HepG2 (cell line): ENCODE results near the gene SLC50A1. TPM values are rescaled to one million over a fixed set of nuclear protein-coding genes. Genes with fewer than 3 reads are reported as not detected.

Source experiments
- ATAC-seq: fragments of 200-7000 bp; cut with Tn5 transposase; 3 replicates; pipeline ENCODE4 v1.9.1; 2020; ENCODE audit warnings: mild to moderate bottlenecking, moderate library complexity
- BruUV-seq: library from RNA; stranded (reverse); fragments of 400-500 nt; replicated peaks from 2 replicates; lab custom pipeline; 2021; lab: Mats Ljungman, UMichigan
- CTCF ChIA-PET: fragments of 300-600 bp; formaldehyde crosslinking; extraction: SDS; loops from one replicate; lab custom pipeline; 2021; ENCODE audit warnings: low total read pairs, inconsistent platforms, low intra/inter-chr PET ratio; lab: Yijun Ruan, JAX
- POLR2A ChIA-PET: fragments of 350-600 bp; sonication (Branson Sonifier 250); formaldehyde crosslinking; loops from one replicate; lab custom pipeline; 2020; ENCODE audit warnings: antibody characterized with exemption, inconsistent platforms; lab: Yijun Ruan, JAX
- DNase-seq: peaks from one replicate; pipeline ENCODE4 v3.0.0-alpha.2; 2015; ENCODE audit warnings: low spot score
- FAIRE-seq: peaks from 3 replicates; lab custom pipeline; 2011; peaks lifted over from hg19 to GRCh38; lab: Jason Lieb, UNC
- H2AFZ ChIP-seq: one replicate; pipeline ENCODE4 v1.6.1; 2011; ENCODE audit warnings: low read length, inconsistent platforms
- H3K27ac ChIP-seq: fragments of 300-600 bp; 3 replicates; pipeline ENCODE4 v1.8.0; 2011; ENCODE audit warnings: mixed run types, mild to moderate bottlenecking, mixed read lengths, low read length, inconsistent platforms; ENCODE audit not compliant: insufficient read depth; ENCODE audit errors: extremely low read length
- H3K27me3 ChIP-seq, 2 experiments: fragments of 200-600 bp in 1 of 2; 2 replicates in 1 of 2; 3 replicates in 1 of 2; pipeline versions ENCODE4 v1.6.0 to v1.8.0; 2011; ENCODE audit warnings: low read length in 2 of 2, mild to moderate bottlenecking in 2 of 2, moderate library complexity in 2 of 2, inconsistent platforms in 1 of 2; ENCODE audit not compliant: insufficient read depth in 2 of 2, control insufficient read depth in 1 of 2
- H3K36me3 ChIP-seq, 2 experiments: fragments of 200-600 bp in 1 of 2; replicated peaks in 1 of 2; 2 replicates in 1 of 2; 3 replicates in 1 of 2; pipeline versions ENCODE4 v1.5.1 to v1.8.0; 2011; ENCODE audit warnings: low read length in 2 of 2, inconsistent platforms in 1 of 2; ENCODE audit not compliant: insufficient read depth in 2 of 2, control insufficient read depth in 1 of 2
- H3K4me1 ChIP-seq: 2 replicates; pipeline ENCODE4 v1.5.1; 2012; ENCODE audit warnings: low read length, inconsistent platforms; ENCODE audit not compliant: insufficient read depth
- H3K4me2 ChIP-seq: 2 replicates; pipeline ENCODE4 v1.6.0; 2011; ENCODE audit warnings: low read depth, low read length, inconsistent platforms
- H3K4me3 ChIP-seq, 3 experiments: fragments of 200-600 bp in 1 of 3; sonication (generic), shearing (Covaris generic) in 1 of 3; replicated peaks in 1 of 3; 2 replicates each; pipeline ENCODE4 v1.5.1; 2011 to 2016; ENCODE audit warnings: low read length in 3 of 3, inconsistent platforms in 2 of 3, low read depth in 2 of 3, mild to moderate bottlenecking in 2 of 3, control low read depth in 1 of 3, mixed read lengths in 1 of 3; ENCODE audit not compliant: insufficient read depth in 1 of 3
- H3K79me2 ChIP-seq: one replicate; pipeline ENCODE4 v1.6.1; 2011; ENCODE audit warnings: low read length, inconsistent platforms; ENCODE audit not compliant: insufficient read depth
- H3K9ac ChIP-seq: 2 replicates; pipeline ENCODE4 v1.6.0; 2011; ENCODE audit warnings: mild to moderate bottlenecking, low read depth, low read length, inconsistent platforms; ENCODE audit not compliant: insufficient read depth
- H3K9me3 ChIP-seq: 2 replicates; pipeline ENCODE4 v1.5.1; 2012; ENCODE audit warnings: mild to moderate bottlenecking, low read length
- H4K20me1 ChIP-seq: 2 replicates; pipeline ENCODE4 v1.6.0; 2011; ENCODE audit warnings: inconsistent platforms, mild to moderate bottlenecking, low read length, moderate library complexity; ENCODE audit not compliant: insufficient read depth
- AGO2 ChIP-seq: fragments of 200-400 bp; formaldehyde crosslinking; optimal IDR thresholded peaks from 2 replicates; pipeline ENCODE3; 2017; ENCODE audit warnings: mild to moderate bottlenecking, low read depth, low read length, moderate library complexity
- ATF7 ChIP-seq, 2 experiments: fragments of 450-650 bp in 1 of 2; sonication (generic) in 1 of 2; formaldehyde crosslinking in 1 of 2; IDR thresholded peaks; 2 replicates each; pipeline versions ENCODE4 v1.4.0 to v1.6.1; 2016 to 2020; ENCODE audit warnings: antibody characterized with exemption in 1 of 2, mild to moderate bottlenecking in 1 of 2, missing genetic modification reagents in 1 of 2
- BORCS8-MEF2B ChIP-seq: sonication (generic); formaldehyde crosslinking; IDR thresholded peaks from 2 replicates; pipeline ENCODE4 v1.8.0; 2022; ENCODE audit warnings: mild to moderate bottlenecking, missing genetic modification reagents
- SNAPC4 ChIP-seq: sonication (generic); formaldehyde crosslinking; IDR thresholded peaks from 2 replicates; pipeline ENCODE4 v1.4.0; 2020; ENCODE audit warnings: mild to moderate bottlenecking, missing genetic modification reagents
- SP4 ChIP-seq: sonication (generic); formaldehyde crosslinking; IDR thresholded peaks from 2 replicates; pipeline ENCODE4 v1.8.1; 2023; ENCODE audit warnings: mild to moderate bottlenecking, missing genetic modification reagents
- ZNF597 ChIP-seq: sonication (generic); formaldehyde crosslinking; IDR thresholded peaks from 2 replicates; pipeline ENCODE4 v1.5.0; 2020; ENCODE audit warnings: missing genetic modification reagents
- ZNF614 ChIP-seq: IDR thresholded peaks from 2 replicates; pipeline ENCODE4 v1.6.1; 2018; ENCODE audit warnings: missing biosample characterization, missing genetic modification reagents, inconsistent platforms, borderline replicate concordance
- ZNF891 ChIP-seq: sonication (generic); formaldehyde crosslinking; IDR thresholded peaks from 2 replicates; pipeline ENCODE4 v1.5.0; 2020; ENCODE audit warnings: mild to moderate bottlenecking, missing genetic modification reagents
- WGBS: methylation state at CpG from one replicate; pipeline ENCODE4 v1.1.6; 2017; ENCODE audit warnings: low lambda C conversion rate; 5-methylcytosine and 5-hydroxymethylcytosine counted together
- in situ Hi-C: cut with HindIII; loops from 2 replicates; pipeline ENCODE4 v1.10.0; 2017; ENCODE audit warnings: low pct_unique_long_range_greater_than_20kb; ENCODE audit not compliant: extremely low pct_ligation_motif_present
- intact Hi-C: fragments of 100-400 bp; cut with micrococcal nuclease; formaldehyde crosslinking; loops from one replicate; pipeline ENCODE4 v1.10.0; 2022; ENCODE audit not compliant: unreplicated experiment
- polyA plus RNA-seq, 8 experiments: library from polyadenylated mRNA; depleted of rRNA in 3 of 8; stranded (reverse) in 7 of 8; unstranded in 1 of 8; fragments of >200 nt; fragmentation: Illumina TruSeq in 4 of 8; extraction: Trizol in 4 of 8; gene quantifications; 2 replicates each; pipeline versions ENCODE4 v1.2.1 to v1.2.3, GENCODE V29; 2011 to 2016; ENCODE audit warnings: low read depth in 4 of 8, missing spikeins in 1 of 8, mixed read lengths in 1 of 8; ENCODE audit not compliant: insufficient read depth in 1 of 8
- total RNA-seq, 5 experiments: library from RNA; depleted of rRNA; stranded (reverse); fragments of >200 nt; fragmentation: Illumina TruSeq; extraction: Trizol; gene quantifications; 2 replicates each; pipeline ENCODE4 v1.2.3, GENCODE V29; 2016; ENCODE audit warnings: low read depth in 1 of 5
- TF ChIP-seq, protein P1 (sequence below): sonication (generic); formaldehyde crosslinking; IDR thresholded peaks from 2 replicates; pipeline ENCODE4 v1.8.0; 2022; ENCODE audit warnings: mild to moderate bottlenecking, missing genetic modification reagents, borderline replicate concordance
- TF ChIP-seq, protein P2 (sequence below): sonication (generic); formaldehyde crosslinking; IDR thresholded peaks from 2 replicates; pipeline ENCODE4 v1.4.0; 2020; ENCODE audit warnings: missing genetic modification reagents

Gene SLC50A1
- total and polyA plus RNA-seq, 2 of the 13 experiments (the other 11 are each of a cell fraction or from before 2014, with no cell fraction given): 22.5 to 46.8 TPM

GRCh38 chr1:155139895-155140629, 4.4 kb downstream of the SLC50A1 start, which contains the start of gene DPM3 (continued):
- peak; percentile 83 for TF ChIP-seq AGO2
- no peak for TF ChIP-seq ZNF597 (CRISPR knock-in tag)

GRCh38 chr1:155140630-155140953, 4.9 kb downstream of the SLC50A1 start:
- H3K4me2 ChIP-seq: peak overlapping the region; percentile 96
- no peak overlapping the region for H3K27ac ChIP-seq
- H3K9ac ChIP-seq: peak overlapping the region; percentile 83; the same call in 1 of the 2 replicates
- peak overlapping the region; percentile 82 for H2AFZ ChIP-seq
- H3K27me3 ChIP-seq: no peaks in the 10 kb centered on the region; a peak in 1 of 5 replicates
- H3K9me3 ChIP-seq: no peaks in the 10 kb centered on the region
- DNase-seq (no peak), FAIRE-seq (no peak), ATAC-seq (no peak)
- peaks cover 28% of the 10 kb centered on the region for H3K79me2 ChIP-seq
- POLR2A ChIA-PET: interaction anchor here (1.0 to 7.4 kb wide), 4 partner anchors 10 to 32 kb away, joined by 5 to 144 read pairs (median 8); partner anchors contain the start of genes EFNA1 and KRTCAP2
- H3K36me3 ChIP-seq: peaks cover 0 to 7% of the 10 kb centered on the region in 2 experiments; a peak in 1 of 5 replicates
- H3K4me1 ChIP-seq: peaks cover 39% of the 10 kb centered on the region
- in situ Hi-C loops: no loop called here
- no peaks in the 10 kb centered on the region for H4K20me1 ChIP-seq
- BruUV-seq: no TSS peak
- H3K4me3 ChIP-seq: peak overlapping the region; percentile 67 to 97 (median 86); a peak in 5 of 6 replicates
- intact Hi-C loops: loop anchor here (1.0 kb wide), 1 partner anchor 46 kb away; no protein-coding TSS in a partner anchor
- CTCF ChIA-PET: interaction anchor here (1.1 kb wide), 1 partner anchor 47 kb away, joined by 3 read pairs; no protein-coding TSS in a partner anchor
- WGBS: 10% methylated on average over 9 of the region's 11 CpGs
- TF ChIP-seq ZNF891 (CRISPR knock-in tag): peak; percentile 14; the same call in 1 of the 2 replicates
- TF ChIP-seq, protein P1, sequence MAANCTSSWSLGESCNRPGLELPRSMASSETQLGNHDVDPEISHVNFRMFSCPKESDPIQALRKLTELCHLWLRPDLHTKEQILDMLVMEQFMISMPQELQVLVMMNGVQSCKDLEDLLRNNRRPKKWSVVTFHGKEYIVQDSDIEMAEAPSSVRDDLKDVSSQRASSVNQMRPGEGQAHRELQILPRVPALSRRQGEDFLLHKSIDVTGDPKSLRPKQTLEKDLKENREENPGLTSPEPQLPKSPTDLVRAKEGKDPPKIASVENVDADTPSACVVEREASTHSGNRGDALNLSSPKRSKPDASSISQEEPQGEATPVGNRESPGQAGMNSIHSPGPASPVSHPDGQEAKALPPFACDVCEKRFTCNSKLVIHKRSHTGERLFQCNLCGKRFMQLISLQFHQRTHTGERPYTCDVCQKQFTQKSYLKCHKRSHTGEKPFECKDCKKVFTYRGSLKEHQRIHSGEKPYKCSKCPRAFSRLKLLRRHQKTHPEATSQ (CRISPR knock-in tag): no peak
- no peak for TF ChIP-seq ATF7 (IDR thresholded peaks at IDR 0.05)
- no peak for TF ChIP-seq ATF7 (CRISPR knock-in tag; IDR thresholded peaks at IDR 0.05)
- TF ChIP-seq SP4 (CRISPR knock-in tag): 0 out of 2 replicates have a peak, but pooled peaks have one; percentile 45
- TF ChIP-seq ZNF614 (CRISPR knock-in tag): 0 out of 2 replicates have a peak, but pooled peaks have one; percentile 9
- TF ChIP-seq, protein P2, sequence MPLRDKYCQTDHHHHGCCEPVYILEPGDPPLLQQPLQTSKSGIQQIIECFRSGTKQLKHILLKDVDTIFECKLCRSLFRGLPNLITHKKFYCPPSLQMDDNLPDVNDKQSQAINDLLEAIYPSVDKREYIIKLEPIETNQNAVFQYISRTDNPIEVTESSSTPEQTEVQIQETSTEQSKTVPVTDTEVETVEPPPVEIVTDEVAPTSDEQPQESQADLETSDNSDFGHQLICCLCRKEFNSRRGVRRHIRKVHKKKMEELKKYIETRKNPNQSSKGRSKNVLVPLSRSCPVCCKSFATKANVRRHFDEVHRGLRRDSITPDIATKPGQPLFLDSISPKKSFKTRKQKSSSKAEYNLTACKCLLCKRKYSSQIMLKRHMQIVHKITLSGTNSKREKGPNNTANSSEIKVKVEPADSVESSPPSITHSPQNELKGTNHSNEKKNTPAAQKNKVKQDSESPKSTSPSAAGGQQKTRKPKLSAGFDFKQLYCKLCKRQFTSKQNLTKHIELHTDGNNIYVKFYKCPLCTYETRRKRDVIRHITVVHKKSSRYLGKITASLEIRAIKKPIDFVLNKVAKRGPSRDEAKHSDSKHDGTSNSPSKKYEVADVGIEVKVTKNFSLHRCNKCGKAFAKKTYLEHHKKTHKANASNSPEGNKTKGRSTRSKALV (CRISPR knock-in tag): 0 out of 2 replicates have a peak, but pooled peaks have one; percentile 41
- TF ChIP-seq BORCS8-MEF2B (CRISPR knock-in tag): no peak
- TF ChIP-seq SNAPC4 (CRISPR knock-in tag): no peak
